Measurements from ENCODE around the gene RAB17. TPM values are rescaled to one million over a fixed set of nuclear protein-coding genes. Genes with fewer than 3 reads are reported as not detected.
A peak's percentile ranks its signal among the peaks of the same experiment; 100 is the strongest.

Gene RAB17
- total RNA-seq, 1 donor = 0.36 TPM

DNA sequence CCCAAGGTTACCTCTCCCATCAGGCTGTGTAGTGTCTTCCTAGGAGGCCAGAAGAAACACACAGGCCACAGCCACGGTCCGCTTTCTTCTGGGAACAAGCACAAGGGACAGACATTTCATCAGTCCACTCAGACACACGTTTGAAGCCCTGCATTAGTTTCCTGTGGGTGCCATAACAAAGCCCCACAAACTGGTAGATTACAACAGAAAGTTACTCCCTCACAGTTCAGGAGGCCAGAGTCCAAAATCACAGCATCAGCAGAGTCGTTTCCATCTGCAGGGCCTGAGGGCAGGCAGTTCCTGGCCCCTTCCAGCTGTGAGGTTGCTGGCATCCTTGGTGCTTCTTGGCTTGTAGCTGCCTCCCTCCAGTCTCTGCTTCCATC is 32.9 kb downstream of the RAB17 start:
- Histone ChIP-seq H3K27ac (ENCODE audit: low read depth, low read length) (no peak overlapping the region), H3K4me3 (ENCODE audit: insufficient read depth, low read length) (no peak overlapping the region), H3K4me1 (ENCODE audit: insufficient read depth, low read length) (no peaks in the 10 kb centered on the region), H3K36me3 (ENCODE audit: insufficient read depth, low read length) (peaks cover 38% of the 10 kb centered on the region), H3K79me2 (ENCODE audit: insufficient read depth, low read length) (no peaks in the 10 kb centered on the region), H4K20me1 (ENCODE audit: insufficient read depth, low read length) (no peaks in the 10 kb centered on the region), H2AFZ (ENCODE audit: low read length) (no peak overlapping the region), H3K4me2 (ENCODE audit: insufficient read depth, low read length) (no peak overlapping the region), H3K9me3 (ENCODE audit: low read depth, low read length) (peaks cover 2% of the 10 kb centered on the region), H3K27me3 (ENCODE audit: insufficient read depth, low read length) (peaks cover 10% of the 10 kb centered on the region)
- no peak for DNase-seq (ENCODE audit: insufficient read length, low spot score, missing footprints)
- TF ChIP-seq, protein P1, sequence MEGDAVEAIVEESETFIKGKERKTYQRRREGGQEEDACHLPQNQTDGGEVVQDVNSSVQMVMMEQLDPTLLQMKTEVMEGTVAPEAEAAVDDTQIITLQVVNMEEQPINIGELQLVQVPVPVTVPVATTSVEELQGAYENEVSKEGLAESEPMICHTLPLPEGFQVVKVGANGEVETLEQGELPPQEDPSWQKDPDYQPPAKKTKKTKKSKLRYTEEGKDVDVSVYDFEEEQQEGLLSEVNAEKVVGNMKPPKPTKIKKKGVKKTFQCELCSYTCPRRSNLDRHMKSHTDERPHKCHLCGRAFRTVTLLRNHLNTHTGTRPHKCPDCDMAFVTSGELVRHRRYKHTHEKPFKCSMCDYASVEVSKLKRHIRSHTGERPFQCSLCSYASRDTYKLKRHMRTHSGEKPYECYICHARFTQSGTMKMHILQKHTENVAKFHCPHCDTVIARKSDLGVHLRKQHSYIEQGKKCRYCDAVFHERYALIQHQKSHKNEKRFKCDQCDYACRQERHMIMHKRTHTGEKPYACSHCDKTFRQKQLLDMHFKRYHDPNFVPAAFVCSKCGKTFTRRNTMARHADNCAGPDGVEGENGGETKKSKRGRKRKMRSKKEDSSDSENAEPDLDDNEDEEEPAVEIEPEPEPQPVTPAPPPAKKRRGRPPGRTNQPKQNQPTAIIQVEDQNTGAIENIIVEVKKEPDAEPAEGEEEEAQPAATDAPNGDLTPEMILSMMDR (IDR thresholded peaks at IDR 0.05; ENCODE audit: extremely low read depth, low read depth, low read length) = no peak

DNA sequence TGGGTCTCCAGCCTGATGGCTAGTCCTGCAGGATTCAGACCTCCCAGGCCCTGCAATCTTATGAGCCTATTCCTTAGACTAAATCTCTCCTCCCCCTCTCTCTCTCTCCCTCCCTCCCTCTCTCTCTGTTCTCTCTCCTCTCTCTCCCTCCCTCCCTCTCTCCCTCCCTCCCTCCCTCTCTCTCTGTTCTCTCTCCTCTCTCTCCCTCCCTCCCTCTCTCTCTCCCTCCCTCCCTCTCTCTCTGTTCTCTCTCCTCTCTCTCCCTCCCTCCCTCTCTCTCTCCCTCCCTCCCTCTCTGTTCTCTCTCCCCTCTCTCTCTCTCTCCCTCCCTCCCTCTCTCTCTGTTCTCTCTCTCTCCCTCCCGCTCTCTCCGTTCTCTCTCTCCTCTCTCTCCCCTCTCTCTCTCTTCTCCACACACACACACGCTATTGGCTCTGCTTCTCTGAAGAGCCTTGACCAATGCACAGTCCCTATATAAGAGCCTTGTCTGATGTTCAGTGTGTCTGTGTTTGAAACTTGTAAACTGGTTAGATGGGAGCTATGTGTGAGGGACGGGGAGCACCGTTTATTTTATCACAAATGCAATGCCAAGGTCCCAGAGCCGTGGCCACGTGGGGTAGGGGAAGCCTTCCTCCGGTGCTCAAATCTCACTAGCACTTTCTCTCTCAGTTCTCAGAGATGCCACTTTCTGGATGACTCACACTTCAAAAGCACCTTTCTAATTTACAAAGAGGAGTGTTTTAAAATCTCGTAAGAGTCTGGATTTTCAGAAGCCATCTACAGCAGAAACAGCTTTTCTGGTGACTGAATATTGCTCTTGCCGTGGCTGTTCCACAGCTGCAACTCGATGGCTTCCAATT is 33.5 kb downstream of the RAB17 start:
- TF ChIP-seq, protein P1 (IDR thresholded peaks at IDR 0.05; ENCODE audit: extremely low read depth, low read depth, low read length) = no peak
- Histone ChIP-seq H3K4me3 (ENCODE audit: insufficient read depth, low read length) (no peak overlapping the region), H2AFZ (ENCODE audit: low read length) (no peak overlapping the region), H3K4me1 (ENCODE audit: insufficient read depth, low read length) (no peaks in the 10 kb centered on the region), H3K79me2 (ENCODE audit: insufficient read depth, low read length) (no peaks in the 10 kb centered on the region), H3K9me3 (ENCODE audit: low read depth, low read length) (peaks cover 2% of the 10 kb centered on the region), H3K27me3 (ENCODE audit: insufficient read depth, low read length) (peaks cover 6% of the 10 kb centered on the region), H3K27ac (ENCODE audit: low read depth, low read length) (no peak overlapping the region), H3K36me3 (ENCODE audit: insufficient read depth, low read length) (peaks cover 44% of the 10 kb centered on the region), H4K20me1 (ENCODE audit: insufficient read depth, low read length) (no peaks in the 10 kb centered on the region), H3K4me2 (ENCODE audit: insufficient read depth, low read length) (no peak overlapping the region)
- peak; percentile 44 for DNase-seq (ENCODE audit: insufficient read length, low spot score, missing footprints)

DNA sequence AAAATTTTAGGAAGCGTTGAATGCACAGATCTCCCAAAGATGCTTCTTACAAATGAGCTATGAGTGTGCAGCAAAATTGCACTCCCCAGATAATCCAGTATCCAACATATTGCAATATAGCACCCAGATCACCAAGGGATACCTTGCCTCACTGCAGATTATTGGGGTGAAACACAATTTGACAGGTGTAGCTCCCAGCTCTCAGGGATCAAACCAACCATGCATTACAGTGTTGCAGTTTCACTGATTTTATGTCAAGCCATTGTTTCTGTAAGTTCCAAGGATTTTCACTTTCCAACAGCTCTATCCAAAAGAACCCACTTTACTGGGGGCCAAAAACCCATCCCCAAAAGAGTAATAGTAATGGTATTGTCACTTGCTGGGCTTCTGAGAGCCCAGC is 35.0 kb downstream of the RAB17 start:
- Histone ChIP-seq H3K79me2 (ENCODE audit: insufficient read depth, low read length) (no peaks in the 10 kb centered on the region), H3K4me2 (ENCODE audit: insufficient read depth, low read length) (no peak overlapping the region), H3K4me1 (ENCODE audit: insufficient read depth, low read length) (no peaks in the 10 kb centered on the region), H3K9me3 (ENCODE audit: low read depth, low read length) (peaks cover 2% of the 10 kb centered on the region), H3K27ac (ENCODE audit: low read depth, low read length) (no peak overlapping the region), H3K27me3 (ENCODE audit: insufficient read depth, low read length) (no peaks in the 10 kb centered on the region), H4K20me1 (ENCODE audit: insufficient read depth, low read length) (no peaks in the 10 kb centered on the region), H3K4me3 (ENCODE audit: insufficient read depth, low read length) (no peak overlapping the region), H3K36me3 (ENCODE audit: insufficient read depth, low read length) (peaks cover 48% of the 10 kb centered on the region), H2AFZ (ENCODE audit: low read length) (no peak overlapping the region)
- DNase-seq (ENCODE audit: insufficient read length, low spot score, missing footprints) = no peak
- TF ChIP-seq, protein P1 (IDR thresholded peaks at IDR 0.05; ENCODE audit: extremely low read depth, low read depth, low read length) = no peak

DNA sequence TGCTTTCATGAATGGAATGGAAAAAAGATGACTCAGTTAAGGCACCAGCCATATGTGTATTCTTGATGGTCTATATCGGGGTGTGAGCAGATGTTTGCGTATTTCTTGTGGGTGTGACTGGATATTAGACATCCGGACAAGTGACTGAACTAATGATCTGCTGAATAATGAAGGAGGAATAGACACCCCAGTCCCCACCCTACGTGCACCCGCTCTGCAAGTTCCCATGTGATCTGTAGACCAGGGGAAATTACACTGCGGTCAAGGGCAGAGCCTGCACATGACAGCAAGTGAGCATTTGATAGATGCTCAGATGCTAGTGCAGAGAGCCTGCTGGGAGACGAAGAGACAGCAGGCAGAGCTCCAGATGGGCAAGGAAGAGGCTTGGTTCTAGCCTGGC is 36.6 kb downstream of the RAB17 start:
- DNase-seq (ENCODE audit: insufficient read length, low spot score, missing footprints) = peak; percentile 38
- Histone ChIP-seq H3K4me1 (ENCODE audit: insufficient read depth, low read length) (no peaks in the 10 kb centered on the region), H3K79me2 (ENCODE audit: insufficient read depth, low read length) (no peaks in the 10 kb centered on the region), H3K4me3 (ENCODE audit: insufficient read depth, low read length) (no peak overlapping the region), H3K36me3 (ENCODE audit: insufficient read depth, low read length) (peaks cover 58% of the 10 kb centered on the region), H3K27me3 (ENCODE audit: insufficient read depth, low read length) (no peaks in the 10 kb centered on the region), H2AFZ (ENCODE audit: low read length) (no peak overlapping the region), H3K27ac (ENCODE audit: low read depth, low read length) (no peak overlapping the region), H3K9me3 (ENCODE audit: low read depth, low read length) (peaks cover 2% of the 10 kb centered on the region), H4K20me1 (ENCODE audit: insufficient read depth, low read length) (no peaks in the 10 kb centered on the region), H3K4me2 (ENCODE audit: insufficient read depth, low read length) (no peak overlapping the region)
- TF ChIP-seq, protein P1 (IDR thresholded peaks at IDR 0.05; ENCODE audit: extremely low read depth, low read depth, low read length) = no peak
